Naive B cell (primary cell): Measurements from ENCODE around the gene PSMC3IP. TPM values are rescaled to one million over a fixed set of nuclear protein-coding genes. Genes with fewer than 3 reads are reported as not detected.

ENCODE experiments used
- ATAC-seq, 2 donors: fragments of 150-1000 bp; cut with Tn5 transposase; 2 replicates each; pipeline ENCODE4 v1.10.0; 2021; ENCODE audit warnings: low read depth in 2 of 2, mild to moderate bottlenecking in 2 of 2, moderate library complexity in 2 of 2
- DNase-seq: peaks from one replicate; pipeline ENCODE4 v3.0.0; 2022
- H3K27ac Mint-ChIP-seq, 6 donors: one replicate each; pipeline ENCODE4 v1.8.0; 2020 to 2022; ENCODE audit warnings: mild to moderate bottlenecking in 6 of 6, mixed read lengths in 6 of 6, moderate library complexity in 5 of 6, inconsistent platforms in 2 of 6
- H3K27me3 Mint-ChIP-seq, 3 donors: one replicate each; pipeline ENCODE4 v1.8.0; 2021 to 2022; ENCODE audit warnings: mixed read lengths in 3 of 3, mild to moderate bottlenecking in 1 of 3
- H3K36me3 Mint-ChIP-seq, 2 donors: one replicate each; pipeline ENCODE4 v1.8.0; 2020 to 2022; ENCODE audit warnings: mixed read lengths in 2 of 2, inconsistent platforms in 1 of 2, mild to moderate bottlenecking in 1 of 2
- H3K4me1 Mint-ChIP-seq, 3 donors: one replicate each; pipeline ENCODE4 v1.8.0; 2020 to 2022; ENCODE audit warnings: mixed read lengths in 3 of 3, inconsistent platforms in 1 of 3, mild to moderate bottlenecking in 1 of 3, moderate library complexity in 1 of 3
- H3K4me3 Mint-ChIP-seq, 8 donors: one replicate each; pipeline ENCODE4 v1.8.0; 2020 to 2022; ENCODE audit warnings: mild to moderate bottlenecking in 8 of 8, mixed read lengths in 8 of 8, moderate library complexity in 8 of 8, inconsistent platforms in 2 of 8
- H3K9me3 Mint-ChIP-seq, 7 donors: one replicate each; pipeline ENCODE4 v1.8.0; 2020 to 2022; ENCODE audit warnings: mixed read lengths in 7 of 7, mild to moderate bottlenecking in 5 of 7, inconsistent platforms in 2 of 7, moderate library complexity in 1 of 7
- polyA plus RNA-seq, 6 donors: library from polyadenylated mRNA; unstranded; fragments of 300-500 nt; fragmentation: Illumina TruSeq; gene quantifications; one replicate each; pipeline ENCODE4 v1.2.3, GENCODE V29; 2021; ENCODE audit warnings: low read depth in 6 of 6

PSMC3IP gene
- polyA plus RNA-seq, 6 donors from 2014 or later = 1.5 to 2.9 (median 2.4) TPM; not detected in 1

- DNase-seq (no peak), ATAC-seq (peak; percentile 62 to 66)
- H3K4me3 Mint-ChIP-seq = peak overlapping the region; percentile 97 to 100 (median 100)
- no peaks in the 10 kb centered on the region for H3K27me3 Mint-ChIP-seq
- H3K27ac Mint-ChIP-seq = peak overlapping the region; percentile 96 to 99 (median 98)
- no peaks in the 10 kb centered on the region for H3K9me3 Mint-ChIP-seq
- H3K4me1 Mint-ChIP-seq = peaks cover 33 to 58% (median 46%) of the 10 kb centered on the region in 3 donors
- H3K36me3 Mint-ChIP-seq = peaks cover 0 to 9% of the 10 kb centered on the region in 2 donors
Measured at GRCh38 chr17:42608305-42609181, 31.0 kb upstream of the PSMC3IP start.

- Mint-ChIP-seq H3K27me3 (no peaks in the 10 kb centered on the region), H3K36me3 (peaks cover 0 to 7% of the 10 kb centered on the region in 2 donors), H3K9me3 (no peaks in the 10 kb centered on the region), H3K27ac (peak overlapping the region in 3 of 6 donors; percentile 64 to 99 (median 96)), H3K4me1 (peaks cover 41 to 66% (median 54%) of the 10 kb centered on the region in 3 donors), H3K4me3 (peak overlapping the region; percentile 70 to 100 (median 99))
- ATAC-seq (no peak), DNase-seq (no peak)
Measured at GRCh38 chr17:42607769-42608168, 30.2 kb upstream of the PSMC3IP start.

GRCh38 chr17:42603318-42603717 is 25.8 kb upstream of the PSMC3IP start:
- Mint-ChIP-seq H3K36me3 (no peaks in the 10 kb centered on the region), H3K9me3 (no peaks in the 10 kb centered on the region), H3K4me1 (peaks cover 37 to 91% (median 61%) of the 10 kb centered on the region in 3 donors), H3K27ac (peak overlapping the region in 4 of 6 donors; percentile 66 to 84 (median 78)), H3K4me3 (peak overlapping the region in 7 of 8 donors; percentile 2 to 87 (median 52)), H3K27me3 (no peaks in the 10 kb centered on the region)
- DNase-seq (peak; percentile 11), ATAC-seq (peak; percentile 63 to 78)

- ATAC-seq (no peak), DNase-seq (no peak)
- H3K36me3 Mint-ChIP-seq = peaks cover 0 to 4% of the 10 kb centered on the region in 2 donors
- H3K9me3 Mint-ChIP-seq = no peaks in the 10 kb centered on the region
- H3K27me3 Mint-ChIP-seq = no peaks in the 10 kb centered on the region
- no peak overlapping the region for H3K4me3 Mint-ChIP-seq
- H3K4me1 Mint-ChIP-seq = peaks cover 20 to 51% (median 33%) of the 10 kb centered on the region in 3 donors
- peak overlapping the region in 2 of 6 donors; percentile 3 to 49 for H3K27ac Mint-ChIP-seq
Measured at GRCh38 chr17:42598905-42599304, 21.4 kb upstream of the PSMC3IP start.

- Mint-ChIP-seq H3K9me3 (no peaks in the 10 kb centered on the region), H3K4me3 (no peak overlapping the region), H3K27ac (no peak overlapping the region), H3K27me3 (no peaks in the 10 kb centered on the region), H3K4me1 (peaks cover 13 to 30% (median 18%) of the 10 kb centered on the region in 3 donors), H3K36me3 (peaks cover 0 to 4% of the 10 kb centered on the region in 2 donors)
- ATAC-seq (no peak), DNase-seq (no peak)
Measured at GRCh38 chr17:42596386-42596785, 18.9 kb upstream of the PSMC3IP start.

- Mint-ChIP-seq H3K4me1 (peaks cover 14 to 20% (median 15%) of the 10 kb centered on the region in 3 donors), H3K27me3 (no peaks in the 10 kb centered on the region), H3K9me3 (no peaks in the 10 kb centered on the region), H3K36me3 (peaks cover 9% of the 10 kb centered on the region in 2 donors), H3K27ac (no peak overlapping the region), H3K4me3 (no peak overlapping the region)
- DNase-seq (no peak), ATAC-seq (no peak)
Measured at GRCh38 chr17:42591411-42591810, 13.9 kb upstream of the PSMC3IP start.

GRCh38 chr17:42590886-42591285 is 13.4 kb upstream of the PSMC3IP start:
- Mint-ChIP-seq H3K4me3 (no peak overlapping the region), H3K27ac (peak overlapping the region in 1 of 6 donors; percentile 49), H3K27me3 (no peaks in the 10 kb centered on the region), H3K4me1 (peaks cover 15 to 17% (median 16%) of the 10 kb centered on the region in 3 donors), H3K9me3 (no peaks in the 10 kb centered on the region), H3K36me3 (peaks cover 7 to 9% of the 10 kb centered on the region in 2 donors)
- DNase-seq (no peak), ATAC-seq (no peak)

GRCh38 chr17:42586514-42587230 is 9.1 kb upstream of the PSMC3IP start:
- no peak for DNase-seq
- peak overlapping the region; percentile 49 to 89 (median 78) for H3K27ac Mint-ChIP-seq
- peaks cover 12 to 16% (median 15%) of the 10 kb centered on the region in 3 donors for H3K4me1 Mint-ChIP-seq
- ATAC-seq = peak; percentile 36 to 68
- peak overlapping the region; percentile 9 to 82 (median 62) for H3K4me3 Mint-ChIP-seq
- H3K36me3 Mint-ChIP-seq = peaks cover 9 to 12% of the 10 kb centered on the region in 2 donors
- H3K27me3 Mint-ChIP-seq = no peaks in the 10 kb centered on the region
- no peaks in the 10 kb centered on the region for H3K9me3 Mint-ChIP-seq

- no peak overlapping the region for H3K27ac Mint-ChIP-seq
- H3K9me3 Mint-ChIP-seq = no peaks in the 10 kb centered on the region
- no peak overlapping the region for H3K4me3 Mint-ChIP-seq
- peaks cover 9 to 12% of the 10 kb centered on the region in 2 donors for H3K36me3 Mint-ChIP-seq
- H3K27me3 Mint-ChIP-seq = no peaks in the 10 kb centered on the region
- DNase-seq = no peak
- H3K4me1 Mint-ChIP-seq = peaks cover 12 to 16% (median 15%) of the 10 kb centered on the region in 3 donors
- no peak for ATAC-seq
Measured at GRCh38 chr17:42585353-42585752, 7.8 kb upstream of the PSMC3IP start.

- Mint-ChIP-seq H3K27ac (no peak overlapping the region), H3K36me3 (peaks cover 8 to 12% of the 10 kb centered on the region in 2 donors)
- DNase-seq = no peak
Measured at GRCh38 chr17:42584880-42585279, 7.4 kb upstream of the PSMC3IP start.

GRCh38 chr17:42581744-42582270 is 4.3 kb upstream of the PSMC3IP start:
- no peak overlapping the region for H3K4me3 Mint-ChIP-seq
- H3K27me3 Mint-ChIP-seq = no peaks in the 10 kb centered on the region
- ATAC-seq (no peak), DNase-seq (no peak)
- H3K36me3 Mint-ChIP-seq = peaks cover 0 to 8% of the 10 kb centered on the region in 2 donors
- H3K9me3 Mint-ChIP-seq = no peaks in the 10 kb centered on the region
- H3K27ac Mint-ChIP-seq = no peak overlapping the region
- H3K4me1 Mint-ChIP-seq = peaks cover 19 to 36% (median 30%) of the 10 kb centered on the region in 3 donors

More at GRCh38 chr17:42584880-42585279, 7.4 kb upstream of the PSMC3IP start:
- Mint-ChIP-seq H3K9me3 (no peaks in the 10 kb centered on the region), H3K4me1 (peaks cover 12 to 17% (median 16%) of the 10 kb centered on the region in 3 donors), H3K27me3 (no peaks in the 10 kb centered on the region), H3K4me3 (peak overlapping the region in 1 of 8 donors; percentile 13)
- ATAC-seq = no peak

- peaks cover 28 to 39% (median 35%) of the 10 kb centered on the region in 3 donors for H3K4me1 Mint-ChIP-seq
- no peak for ATAC-seq
- H3K9me3 Mint-ChIP-seq = no peaks in the 10 kb centered on the region
- no peaks in the 10 kb centered on the region for H3K27me3 Mint-ChIP-seq
- peak overlapping the region in 4 of 8 donors; percentile 56 to 78 (median 60) for H3K4me3 Mint-ChIP-seq
- H3K27ac Mint-ChIP-seq = peak overlapping the region in 2 of 6 donors; percentile 62 to 76
- DNase-seq = no peak
- H3K36me3 Mint-ChIP-seq = peaks cover 0 to 3% of the 10 kb centered on the region in 2 donors
Measured at GRCh38 chr17:42579794-42580551, 2.4 kb upstream of the PSMC3IP start.
